GM19240 (cell line): ENCODE results near the gene BLOC1S2.
"Not testable (repeated sequence)": the region's sequence is repeated elsewhere in the genome, so short reads cannot be mapped to it uniquely, and the experiment has no call there.

ENCODE experiments used
- DNase-seq: peaks from one replicate; pipeline ENCODE4 v3.0.0; 2011; ENCODE audit warnings: low spot score; ENCODE audit not compliant: insufficient read length

BLOC1S2 gene

GRCh38 chr10:100291356-100291755 lies 4.9 kb upstream of the BLOC1S2 start:
- DNase-seq = no peak

GRCh38 chr10:100289641-100290040 lies 3.2 kb upstream of the BLOC1S2 start:
- DNase-seq = no peak

GRCh38 chr10:100288196-100288595 lies 1.7 kb upstream of the BLOC1S2 start:
- DNase-seq = no peak

GRCh38 chr10:100287756-100288155 lies 1.3 kb upstream of the BLOC1S2 start:
- DNase-seq = no peak

- not testable (repeated sequence) for DNase-seq
Measured at GRCh38 chr10:100285326-100285725, 1.2 kb downstream of the BLOC1S2 start.

- DNase-seq = no peak
Measured at GRCh38 chr10:100282907-100283306, 3.6 kb downstream of the BLOC1S2 start.

GRCh38 chr10:100276971-100277370 lies 9.5 kb downstream of the BLOC1S2 start:
- DNase-seq = not testable (repeated sequence)

GRCh38 chr10:100267239-100268104 lies 19.0 kb downstream of the BLOC1S2 start, which contains the start of gene CWF19L1:
Gene CWF19L1, minus strand, starts transcription at chr10:100267638. Its CDS starts 45 bp downstream, at chr10:100267593.
- peak; percentile 49 for DNase-seq

- no peak for DNase-seq
Measured at GRCh38 chr10:100265821-100266485, 20.5 kb downstream of the BLOC1S2 start.

GRCh38 chr10:100254191-100254590 lies 32.3 kb downstream of the BLOC1S2 start:
- DNase-seq = no peak

- no peak for DNase-seq
Measured at GRCh38 chr10:100253041-100253440, 33.4 kb downstream of the BLOC1S2 start.

- no peak for DNase-seq
Measured at GRCh38 chr10:100248820-100249219, 37.7 kb downstream of the BLOC1S2 start.

GRCh38 chr10:100245484-100246220 lies 40.8 kb downstream of the BLOC1S2 start:
- no peak for DNase-seq

GRCh38 chr10:100239851-100240250 lies 46.6 kb downstream of the BLOC1S2 start:
- no peak for DNase-seq

- no peak for DNase-seq
Measured at GRCh38 chr10:100238429-100238828, 48.1 kb downstream of the BLOC1S2 start.

- DNase-seq = no peak
Measured at GRCh38 chr10:100232101-100232500, 54.4 kb downstream of the BLOC1S2 start.

- no peak for DNase-seq
Measured at GRCh38 chr10:100229819-100230422, 56.6 kb downstream of the BLOC1S2 start.

- no peak for DNase-seq
Measured at GRCh38 chr10:100223879-100224278, 62.6 kb downstream of the BLOC1S2 start.
